SU-DHL-6 (cell line): Measurements from ENCODE around the gene SMIM41.

Experiments
- EZH2phosphoT487 ChIP-seq: fragments of 200-600 bp; sonication (generic), shearing (Covaris generic); conservative IDR thresholded peaks from 2 replicates; pipeline ENCODE4 v1.6.1; 2018; ENCODE audit warnings: mild to moderate bottlenecking, antibody characterized with exemption, low read length, moderate library complexity, mixed read lengths
- TF ChIP-seq, protein P1 (sequence below): fragments of 200-600 bp; sonication (generic); IDR thresholded peaks from one replicate; pipeline ENCODE4 v1.5.1; 2017; ENCODE audit warnings: antibody characterized with exemption, mild to moderate bottlenecking, low read length, moderate library complexity; ENCODE audit not compliant: insufficient read depth, poor library complexity, severe bottlenecking

DNA sequence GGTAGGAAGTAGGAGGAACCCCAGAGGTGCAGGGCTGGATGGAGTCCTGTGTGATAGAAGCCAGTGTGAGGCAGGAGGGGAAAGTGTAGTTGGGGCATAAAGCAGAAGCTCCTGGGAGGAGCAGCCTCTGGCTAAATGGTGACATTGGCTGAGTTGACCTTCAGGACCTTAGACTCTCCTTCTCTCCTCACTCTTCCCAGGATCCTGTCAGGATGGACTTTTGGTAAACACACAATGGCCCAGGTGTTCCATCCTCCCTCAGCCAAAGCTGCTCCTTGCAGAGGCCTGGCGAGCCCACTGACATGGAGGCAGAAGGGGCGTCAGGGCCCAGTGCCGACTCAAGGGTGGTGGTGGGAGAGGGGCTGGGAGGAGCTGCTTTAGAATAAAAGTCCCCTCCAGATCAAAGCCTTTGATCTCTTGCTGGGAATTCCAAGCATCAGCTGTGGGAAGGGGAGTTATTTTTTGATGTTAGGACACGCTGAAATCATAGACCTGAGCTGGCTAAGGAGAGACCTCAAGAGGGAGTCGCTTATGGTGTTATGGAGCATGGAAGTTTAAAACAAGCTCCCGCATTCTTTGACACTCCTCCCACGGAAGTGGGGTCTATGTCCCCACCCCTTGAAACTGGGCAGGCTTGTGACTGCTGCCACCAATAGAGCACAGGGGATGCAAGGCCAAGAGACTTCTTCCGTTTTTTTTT, 44.1 kb downstream of the SMIM41 start:
- TF ChIP-seq, protein P1, sequence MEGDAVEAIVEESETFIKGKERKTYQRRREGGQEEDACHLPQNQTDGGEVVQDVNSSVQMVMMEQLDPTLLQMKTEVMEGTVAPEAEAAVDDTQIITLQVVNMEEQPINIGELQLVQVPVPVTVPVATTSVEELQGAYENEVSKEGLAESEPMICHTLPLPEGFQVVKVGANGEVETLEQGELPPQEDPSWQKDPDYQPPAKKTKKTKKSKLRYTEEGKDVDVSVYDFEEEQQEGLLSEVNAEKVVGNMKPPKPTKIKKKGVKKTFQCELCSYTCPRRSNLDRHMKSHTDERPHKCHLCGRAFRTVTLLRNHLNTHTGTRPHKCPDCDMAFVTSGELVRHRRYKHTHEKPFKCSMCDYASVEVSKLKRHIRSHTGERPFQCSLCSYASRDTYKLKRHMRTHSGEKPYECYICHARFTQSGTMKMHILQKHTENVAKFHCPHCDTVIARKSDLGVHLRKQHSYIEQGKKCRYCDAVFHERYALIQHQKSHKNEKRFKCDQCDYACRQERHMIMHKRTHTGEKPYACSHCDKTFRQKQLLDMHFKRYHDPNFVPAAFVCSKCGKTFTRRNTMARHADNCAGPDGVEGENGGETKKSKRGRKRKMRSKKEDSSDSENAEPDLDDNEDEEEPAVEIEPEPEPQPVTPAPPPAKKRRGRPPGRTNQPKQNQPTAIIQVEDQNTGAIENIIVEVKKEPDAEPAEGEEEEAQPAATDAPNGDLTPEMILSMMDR, result no peak
- TF ChIP-seq EZH2phosphoT487, result no peak
